GM12891 (cell line): Measurements from ENCODE around the gene PIK3AP1.

Experiments
- POLR2A ChIP-seq: IDR thresholded peaks from 2 replicates; pipeline ENCODE4 v1.6.1; 2011; ENCODE audit warnings: low read depth, low read length, control low read depth
- POLR2AphosphoS5 ChIP-seq: IDR thresholded peaks from 2 replicates; pipeline ENCODE4 v1.6.1; 2011; ENCODE audit warnings: low read depth, low read length, control low read depth

DNA sequence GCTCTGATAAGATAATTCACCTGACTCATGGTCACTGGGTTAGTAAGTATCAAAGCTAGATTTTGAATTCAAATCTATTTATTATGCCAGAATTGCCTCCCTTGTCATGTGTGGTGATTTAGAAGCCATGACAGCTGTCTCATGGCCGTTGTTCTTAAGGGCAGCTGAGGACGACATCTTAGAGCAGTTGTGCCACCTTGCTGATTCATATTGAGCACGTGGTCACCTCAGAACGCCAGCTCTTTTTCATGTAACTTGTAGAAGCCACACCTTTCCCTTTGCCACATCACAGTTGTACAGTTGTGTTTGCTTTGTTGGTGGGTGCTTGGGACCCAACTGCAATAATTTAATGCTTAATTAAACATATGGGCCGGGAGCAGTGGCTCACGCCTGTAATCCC lies 4.3 kb upstream of the PIK3AP1 start:
- TF ChIP-seq POLR2A (no peak), POLR2AphosphoS5 (no peak)
